Measurements from ENCODE around the gene TMPRSS5.

DNA sequence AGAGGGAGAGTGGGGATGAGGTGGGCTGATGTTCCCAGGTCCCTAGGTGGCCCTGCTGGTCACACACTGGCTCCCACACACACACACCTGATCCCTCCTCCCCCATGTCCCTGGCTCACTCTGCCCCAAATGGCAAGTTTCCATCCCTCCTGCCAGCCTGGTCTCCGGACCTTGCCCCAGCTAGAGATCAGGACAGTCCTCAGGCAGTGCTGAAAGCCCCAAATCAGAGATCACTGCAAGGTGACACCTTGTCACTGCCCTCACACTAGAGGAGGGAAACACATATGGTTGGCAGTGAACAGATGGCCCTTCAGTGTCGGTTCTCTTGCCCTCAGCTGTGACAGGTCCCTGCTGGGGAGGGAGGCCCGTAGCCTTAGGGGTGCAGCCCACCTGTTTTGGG lies 7.6 kb downstream of the TMPRSS5 start:
- TF ChIP-seq, protein P1, sequence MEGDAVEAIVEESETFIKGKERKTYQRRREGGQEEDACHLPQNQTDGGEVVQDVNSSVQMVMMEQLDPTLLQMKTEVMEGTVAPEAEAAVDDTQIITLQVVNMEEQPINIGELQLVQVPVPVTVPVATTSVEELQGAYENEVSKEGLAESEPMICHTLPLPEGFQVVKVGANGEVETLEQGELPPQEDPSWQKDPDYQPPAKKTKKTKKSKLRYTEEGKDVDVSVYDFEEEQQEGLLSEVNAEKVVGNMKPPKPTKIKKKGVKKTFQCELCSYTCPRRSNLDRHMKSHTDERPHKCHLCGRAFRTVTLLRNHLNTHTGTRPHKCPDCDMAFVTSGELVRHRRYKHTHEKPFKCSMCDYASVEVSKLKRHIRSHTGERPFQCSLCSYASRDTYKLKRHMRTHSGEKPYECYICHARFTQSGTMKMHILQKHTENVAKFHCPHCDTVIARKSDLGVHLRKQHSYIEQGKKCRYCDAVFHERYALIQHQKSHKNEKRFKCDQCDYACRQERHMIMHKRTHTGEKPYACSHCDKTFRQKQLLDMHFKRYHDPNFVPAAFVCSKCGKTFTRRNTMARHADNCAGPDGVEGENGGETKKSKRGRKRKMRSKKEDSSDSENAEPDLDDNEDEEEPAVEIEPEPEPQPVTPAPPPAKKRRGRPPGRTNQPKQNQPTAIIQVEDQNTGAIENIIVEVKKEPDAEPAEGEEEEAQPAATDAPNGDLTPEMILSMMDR (IDR thresholded peaks at IDR 0.05; ENCODE audit: low read depth, low read length, poor library complexity, severe bottlenecking): no peak
- TF ChIP-seq EZH2phosphoT487 (IDR thresholded peaks at IDR 0.05; ENCODE audit: borderline replicate concordance, low read length): no peak
